Endothelial cell (in vitro differentiated cells): ENCODE measurements around the gene P2RX5. TPM values are rescaled to one million over a fixed set of nuclear protein-coding genes. Genes with fewer than 3 reads are reported as not detected.
"Not testable (repeated sequence)": the region's sequence is repeated elsewhere in the genome, so short reads cannot be mapped to it uniquely, and the experiment has no call there.

ENCODE experiments used
- DNase-seq: peaks from one replicate; pipeline ENCODE4 v3.0.0; 2021; ENCODE audit warnings: low spot score
- H3K27ac Mint-ChIP-seq: one replicate; pipeline ENCODE4 v1.8.0; 2021; ENCODE audit warnings: mixed read lengths, inconsistent platforms; ENCODE audit not compliant: unreplicated experiment
- H3K27me3 Mint-ChIP-seq: one replicate; pipeline ENCODE4 v1.8.0; 2021; ENCODE audit warnings: mild to moderate bottlenecking, moderate library complexity, mixed read lengths, inconsistent platforms; ENCODE audit not compliant: unreplicated experiment
- H3K36me3 Mint-ChIP-seq: one replicate; pipeline ENCODE4 v1.8.0; 2021; ENCODE audit warnings: mild to moderate bottlenecking, low read depth, mixed read lengths, inconsistent platforms; ENCODE audit not compliant: unreplicated experiment
- H3K4me1 Mint-ChIP-seq: one replicate; pipeline ENCODE4 v1.8.0; 2021; ENCODE audit warnings: mild to moderate bottlenecking, mixed read lengths, inconsistent platforms; ENCODE audit not compliant: unreplicated experiment
- H3K4me3 Mint-ChIP-seq: one replicate; pipeline ENCODE4 v1.8.0; 2021; ENCODE audit warnings: mild to moderate bottlenecking, mixed read lengths, inconsistent platforms; ENCODE audit not compliant: unreplicated experiment
- H3K9me3 Mint-ChIP-seq: one replicate; pipeline ENCODE4 v1.8.0; 2021; ENCODE audit warnings: mixed read lengths, inconsistent platforms; ENCODE audit not compliant: unreplicated experiment
- total RNA-seq: library from RNA; stranded (reverse); fragmentation: NEBNext Ultra II Directional; extraction: Animal tissue kit (Norgen Biotek cat#: 25700); gene quantifications from one replicate; pipeline ENCODE4 v1.2.1, GENCODE V29; 2021; ENCODE audit not compliant: unreplicated experiment
- TF ChIP-seq, protein P1 (sequence below): fragments of 200-600 bp; sonication (generic); IDR thresholded peaks from one replicate; pipeline ENCODE4 v1.5.0; 2021; ENCODE audit warnings: antibody characterized with exemption; ENCODE audit not compliant: unreplicated experiment

Gene P2RX5
- total RNA-seq, 1 donor from 2014 or later = 0.36 TPM

DNA sequence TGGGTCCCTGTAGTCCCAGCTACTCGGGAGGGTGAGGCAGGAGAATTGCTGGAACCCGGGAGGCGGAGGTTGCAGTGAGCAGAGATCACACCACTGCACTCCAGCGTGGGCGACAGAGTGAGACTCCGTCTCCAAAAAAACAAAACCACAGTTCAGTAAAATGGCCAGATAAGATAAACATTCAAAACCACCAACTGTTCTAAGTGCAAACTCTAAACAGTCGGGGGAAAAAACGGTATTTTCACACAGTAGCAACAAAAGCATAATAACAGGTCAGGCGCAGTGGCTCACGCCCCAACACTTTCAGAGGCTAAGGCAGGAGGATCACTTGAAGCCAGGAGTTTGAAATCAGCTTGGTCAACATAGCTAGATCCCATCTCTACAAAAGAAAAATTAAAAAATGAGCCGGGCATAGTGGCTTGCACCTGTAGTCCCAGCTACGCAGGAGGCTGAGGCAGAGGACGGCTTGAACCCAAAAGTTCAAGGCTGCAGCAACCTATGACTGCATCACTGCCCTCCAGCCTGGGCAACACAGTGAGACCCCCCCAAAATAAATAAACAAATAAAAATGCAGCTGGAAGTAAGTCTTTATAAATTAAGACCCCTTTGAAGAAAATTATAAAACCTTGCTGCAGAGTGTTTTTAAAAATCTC is 17.0 kb upstream of the P2RX5 start:
- H3K4me1 Mint-ChIP-seq = peaks cover 6% of the 10 kb centered on the region
- H3K27me3 Mint-ChIP-seq = peaks cover 2% of the 10 kb centered on the region
- peaks cover 15% of the 10 kb centered on the region for H3K36me3 Mint-ChIP-seq
- TF ChIP-seq, protein P1, sequence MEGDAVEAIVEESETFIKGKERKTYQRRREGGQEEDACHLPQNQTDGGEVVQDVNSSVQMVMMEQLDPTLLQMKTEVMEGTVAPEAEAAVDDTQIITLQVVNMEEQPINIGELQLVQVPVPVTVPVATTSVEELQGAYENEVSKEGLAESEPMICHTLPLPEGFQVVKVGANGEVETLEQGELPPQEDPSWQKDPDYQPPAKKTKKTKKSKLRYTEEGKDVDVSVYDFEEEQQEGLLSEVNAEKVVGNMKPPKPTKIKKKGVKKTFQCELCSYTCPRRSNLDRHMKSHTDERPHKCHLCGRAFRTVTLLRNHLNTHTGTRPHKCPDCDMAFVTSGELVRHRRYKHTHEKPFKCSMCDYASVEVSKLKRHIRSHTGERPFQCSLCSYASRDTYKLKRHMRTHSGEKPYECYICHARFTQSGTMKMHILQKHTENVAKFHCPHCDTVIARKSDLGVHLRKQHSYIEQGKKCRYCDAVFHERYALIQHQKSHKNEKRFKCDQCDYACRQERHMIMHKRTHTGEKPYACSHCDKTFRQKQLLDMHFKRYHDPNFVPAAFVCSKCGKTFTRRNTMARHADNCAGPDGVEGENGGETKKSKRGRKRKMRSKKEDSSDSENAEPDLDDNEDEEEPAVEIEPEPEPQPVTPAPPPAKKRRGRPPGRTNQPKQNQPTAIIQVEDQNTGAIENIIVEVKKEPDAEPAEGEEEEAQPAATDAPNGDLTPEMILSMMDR = no peak
- H3K4me3 Mint-ChIP-seq = no peak overlapping the region
- no peak for DNase-seq
- no peak overlapping the region for H3K27ac Mint-ChIP-seq
- H3K9me3 Mint-ChIP-seq = no peaks in the 10 kb centered on the region

DNA sequence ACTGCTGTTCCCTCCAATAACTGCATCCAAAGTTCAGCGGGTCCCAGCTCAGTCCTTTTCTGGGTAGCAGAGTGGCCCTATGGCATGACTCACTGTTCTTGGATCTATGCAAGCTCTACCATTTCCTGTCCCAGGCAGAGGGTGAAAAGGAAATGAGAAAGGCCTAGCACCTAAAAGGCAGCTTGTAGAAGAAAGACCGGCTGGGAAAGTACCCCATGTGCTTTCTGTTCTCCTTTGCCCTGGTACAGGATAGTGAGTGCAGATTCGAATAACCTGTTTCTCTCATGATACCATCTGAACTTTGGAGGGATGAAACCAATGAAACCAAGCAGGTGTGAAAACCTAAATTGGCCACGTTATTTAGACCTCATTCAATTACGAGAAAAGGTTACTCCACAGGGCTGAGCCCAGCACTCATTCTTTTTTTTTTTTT is 15.0 kb upstream of the P2RX5 start:
- Mint-ChIP-seq H3K27ac (no peak overlapping the region), H3K9me3 (no peaks in the 10 kb centered on the region), H3K4me1 (no peaks in the 10 kb centered on the region), H3K27me3 (peaks cover 2% of the 10 kb centered on the region), H3K4me3 (no peak overlapping the region), H3K36me3 (peaks cover 9% of the 10 kb centered on the region)
- TF ChIP-seq, protein P1 = no peak
- DNase-seq = no peak

DNA sequence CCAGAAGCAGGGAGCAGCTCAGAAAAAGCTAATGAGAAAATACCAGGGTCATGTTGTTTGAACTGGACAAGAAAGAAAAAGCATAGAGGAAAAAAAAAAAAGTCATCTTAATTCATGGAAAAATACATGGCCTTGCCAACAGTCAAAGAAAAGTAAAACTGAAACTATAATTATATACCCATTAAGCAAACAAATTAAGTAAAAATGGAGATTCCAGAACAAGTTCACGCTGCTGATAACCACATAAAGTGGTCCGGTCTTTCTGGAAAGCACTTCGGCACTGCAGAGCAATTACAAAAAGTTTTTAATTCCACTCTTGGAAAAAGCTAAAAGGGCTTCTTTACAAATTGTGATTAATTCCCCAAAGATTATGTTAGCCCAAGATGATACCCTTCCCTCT is 12.4 kb upstream of the P2RX5 start:
- TF ChIP-seq, protein P1 = no peak
- Mint-ChIP-seq H3K36me3 (peaks cover 4% of the 10 kb centered on the region), H3K27me3 (peaks cover 2% of the 10 kb centered on the region), H3K4me1 (peaks cover 4% of the 10 kb centered on the region), H3K9me3 (no peaks in the 10 kb centered on the region), H3K27ac (no peak overlapping the region), H3K4me3 (no peak overlapping the region)
- no peak for DNase-seq

DNA sequence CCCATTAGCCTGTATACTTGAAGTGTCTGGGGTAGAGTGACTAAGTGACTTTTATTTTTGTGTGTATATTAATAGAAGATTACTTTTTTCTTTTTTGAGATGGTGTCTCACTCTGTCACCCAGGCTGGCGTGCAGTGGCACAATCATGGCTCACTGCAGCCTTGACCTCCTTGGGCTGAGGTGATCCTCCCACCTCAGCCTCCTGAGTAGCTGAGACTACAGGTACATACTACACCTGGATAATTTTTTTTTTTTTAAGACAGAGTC is 9.7 kb upstream of the P2RX5 start:
- H3K27ac Mint-ChIP-seq, DNase-seq, H3K4me3 Mint-ChIP-seq, H3K27me3 Mint-ChIP-seq, H3K9me3 Mint-ChIP-seq, H3K36me3 Mint-ChIP-seq, H3K4me1 Mint-ChIP-seq: not testable (repeated sequence)

DNA sequence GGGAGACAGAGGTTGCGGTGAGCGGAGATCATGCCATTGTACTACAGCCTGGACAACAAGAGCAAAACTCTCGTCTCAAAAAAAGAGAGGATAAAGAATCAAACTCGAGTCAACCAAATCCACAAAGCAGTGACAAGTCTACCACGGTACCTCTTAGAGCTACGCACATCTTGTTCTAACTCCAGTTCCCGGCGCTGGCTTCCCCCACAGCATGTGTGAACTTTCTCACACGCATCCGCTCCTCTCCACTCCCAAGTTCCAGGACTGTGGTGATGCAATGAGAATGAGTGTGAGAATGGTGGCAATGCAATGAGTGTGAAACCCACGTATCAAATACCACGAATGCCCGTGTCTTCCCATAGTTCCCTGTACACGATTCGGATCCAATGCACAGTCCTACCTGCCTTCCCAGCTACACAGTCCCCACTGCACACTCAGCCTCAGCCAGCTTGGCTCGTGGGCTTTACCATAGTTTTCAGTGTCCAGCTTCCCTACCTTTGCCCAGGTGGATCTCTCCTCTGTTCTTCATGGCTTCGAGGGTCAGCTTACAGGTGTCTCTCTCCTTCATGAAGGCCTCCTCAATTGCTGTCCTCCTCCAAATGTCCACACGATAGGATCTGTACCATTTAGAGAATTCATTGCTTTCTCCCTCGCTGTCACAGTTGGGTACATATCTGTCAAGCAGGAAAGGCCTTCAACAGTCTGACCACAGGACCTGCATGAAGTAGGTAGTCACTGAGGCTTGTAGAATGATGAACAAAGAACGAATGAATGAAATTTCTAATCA is 9.2 kb upstream of the P2RX5 start:
- H3K36me3 Mint-ChIP-seq = peaks cover 7% of the 10 kb centered on the region
- H3K27me3 Mint-ChIP-seq = peaks cover 2% of the 10 kb centered on the region
- no peak overlapping the region for H3K4me3 Mint-ChIP-seq
- H3K4me1 Mint-ChIP-seq = peaks cover 4% of the 10 kb centered on the region
- H3K27ac Mint-ChIP-seq = no peak overlapping the region
- no peaks in the 10 kb centered on the region for H3K9me3 Mint-ChIP-seq
- TF ChIP-seq, protein P1 = no peak
- no peak for DNase-seq

DNA sequence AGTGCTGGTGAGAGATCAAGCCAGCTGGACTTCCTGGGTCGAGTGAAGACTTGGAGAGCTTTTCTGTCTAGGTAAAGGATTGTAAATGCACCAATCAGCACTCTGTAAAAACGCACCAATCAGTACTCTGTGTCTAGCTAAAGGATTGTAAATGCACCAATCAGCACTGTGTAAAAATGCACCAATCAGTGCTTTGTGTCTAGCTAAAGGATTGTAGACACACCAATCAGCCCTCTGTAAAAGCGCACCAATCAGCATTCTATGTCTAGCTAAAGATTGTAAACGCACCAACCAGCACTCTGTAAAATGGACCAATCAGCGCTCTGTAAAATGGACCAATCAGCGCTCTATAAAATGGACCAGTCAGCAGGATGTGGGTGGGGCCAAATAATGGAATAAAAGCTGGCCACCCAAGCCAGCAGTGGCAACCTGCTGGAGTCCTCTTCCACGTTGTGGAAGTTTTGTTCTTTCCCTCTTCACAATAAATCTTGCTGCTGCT is 6.1 kb upstream of the P2RX5 start:
- not testable (repeated sequence) for H3K27ac Mint-ChIP-seq, DNase-seq, H3K4me1 Mint-ChIP-seq, H3K27me3 Mint-ChIP-seq, H3K36me3 Mint-ChIP-seq, H3K9me3 Mint-ChIP-seq
- peak overlapping the region; percentile 28 for H3K4me3 Mint-ChIP-seq
